Measurements from ENCODE around the gene PHF19. TPM values are rescaled to one million over a fixed set of nuclear protein-coding genes. Genes with fewer than 3 reads are reported as not detected.

The PHF19 gene
- polyA plus RNA-seq, 3 donors, result 31.4 to 39.4 (median 34.9) TPM

DNA sequence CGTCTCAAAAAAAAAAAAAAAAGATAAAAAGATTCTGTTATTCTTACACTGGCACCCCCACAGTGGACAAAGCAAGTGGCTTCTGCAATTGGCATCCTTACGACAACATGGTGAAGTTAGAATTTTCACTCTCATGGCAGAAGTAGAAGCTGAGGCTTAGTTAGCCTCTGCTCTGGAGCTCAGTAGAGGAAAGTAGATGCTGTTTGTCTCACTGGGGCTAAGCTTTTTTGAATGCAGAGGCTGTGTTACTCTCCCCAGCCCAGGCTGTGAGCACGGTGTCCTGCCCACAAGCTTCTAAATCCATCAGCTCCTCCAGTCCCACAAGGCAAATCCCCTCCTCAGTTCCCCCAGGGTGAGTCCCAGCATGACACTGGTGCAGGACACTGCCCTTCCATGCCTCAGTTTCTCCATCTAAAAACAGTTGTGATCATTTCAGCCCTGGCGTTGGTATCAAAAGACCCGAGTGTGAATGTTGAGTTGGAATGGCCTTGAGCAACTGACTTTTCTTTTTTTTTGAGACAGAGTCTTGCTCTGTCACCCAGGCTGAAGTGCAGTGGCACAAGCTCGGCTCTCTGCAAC lies 22.6 kb upstream of the PHF19 start:
- no peak for DNase-seq (ENCODE audit: extremely low read depth in 1 of 11, low read depth in 9 of 11, low spot score in 4 of 11)

DNA sequence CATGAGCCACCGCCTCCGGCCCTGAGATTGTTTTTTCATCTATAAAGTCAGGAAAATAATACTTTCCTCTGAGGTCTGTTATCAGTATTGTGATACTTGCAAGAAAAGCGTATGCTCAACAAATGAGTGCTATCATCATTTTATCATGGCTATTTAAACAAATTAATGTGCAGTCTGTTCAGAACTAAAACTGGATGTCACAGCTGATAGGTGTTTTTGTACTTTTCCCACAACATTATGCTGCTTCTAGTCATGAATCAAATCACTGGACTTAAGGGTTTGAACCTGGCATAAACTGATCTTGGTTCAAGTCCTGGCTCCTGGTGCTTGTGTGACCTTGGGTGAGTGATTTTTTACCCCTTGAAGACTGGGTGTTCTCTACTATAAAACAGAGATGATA lies 21.4 kb upstream of the PHF19 start:
- no peak for DNase-seq (ENCODE audit: extremely low read depth in 1 of 11, low read depth in 9 of 11, low spot score in 4 of 11)

DNA sequence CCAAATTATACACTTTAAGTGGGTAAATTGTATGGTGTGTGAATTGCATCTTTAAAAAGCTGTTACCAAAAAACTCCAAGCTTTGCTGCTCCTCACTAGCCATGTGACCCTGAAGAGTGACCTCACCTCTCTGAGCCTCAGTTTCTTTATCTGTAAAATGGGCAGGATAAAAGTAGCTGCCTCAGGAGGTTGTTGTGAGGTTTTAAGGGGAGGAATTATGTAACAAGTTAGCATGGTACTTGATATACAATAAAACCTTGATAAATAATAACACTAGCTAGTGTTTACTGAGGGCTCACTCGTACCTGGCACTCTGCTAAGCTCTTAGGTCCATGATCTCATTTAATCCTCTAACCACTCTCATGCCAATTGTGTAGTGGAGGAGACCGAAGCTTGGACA lies 19.0 kb upstream of the PHF19 start:
- DNase-seq (ENCODE audit: extremely low read depth in 1 of 11, low read depth in 9 of 11, low spot score in 4 of 11), result no peak

DNA sequence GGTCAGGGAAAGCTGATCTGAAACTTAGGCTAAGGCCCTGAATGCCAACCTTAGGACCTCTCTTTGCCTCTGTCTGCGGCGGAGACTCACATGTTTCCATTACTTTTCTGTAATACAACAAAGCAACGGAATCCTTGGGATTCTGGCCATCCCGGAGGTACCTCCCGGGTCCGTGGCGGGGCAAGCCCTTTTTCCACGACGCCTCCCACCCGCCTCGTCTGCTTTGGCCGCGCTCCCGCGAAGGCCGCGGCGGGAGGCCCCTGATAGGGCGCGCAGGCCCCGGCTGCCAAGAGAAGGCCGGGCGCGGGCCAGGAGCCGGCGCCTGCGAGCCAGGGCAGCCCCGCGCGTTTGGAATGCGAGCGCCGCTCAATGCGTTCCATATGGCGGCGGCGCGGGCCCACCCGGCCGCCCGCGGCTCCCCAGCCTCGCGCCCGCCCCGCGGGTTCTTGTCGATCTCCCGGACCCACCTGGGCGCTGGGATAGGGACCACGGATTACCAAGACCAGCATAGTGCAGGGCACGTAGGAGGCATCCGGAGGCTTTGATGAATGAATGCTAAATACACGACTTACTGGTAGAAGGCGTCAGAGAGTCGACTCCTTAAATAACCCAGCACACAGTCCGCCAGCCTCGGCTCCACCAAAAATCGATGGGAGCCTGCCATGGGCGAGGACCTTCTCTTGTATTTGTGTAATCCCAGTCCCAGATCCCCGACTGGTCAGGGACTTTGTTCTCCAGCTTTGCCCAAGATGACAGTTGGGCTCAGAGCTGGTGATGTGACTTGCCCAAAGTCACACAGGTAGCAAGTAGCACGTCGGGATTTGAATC lies 17.5 kb upstream of the PHF19 start:
- no peak for DNase-seq (ENCODE audit: extremely low read depth in 1 of 11, low read depth in 9 of 11, low spot score in 4 of 11)

DNA sequence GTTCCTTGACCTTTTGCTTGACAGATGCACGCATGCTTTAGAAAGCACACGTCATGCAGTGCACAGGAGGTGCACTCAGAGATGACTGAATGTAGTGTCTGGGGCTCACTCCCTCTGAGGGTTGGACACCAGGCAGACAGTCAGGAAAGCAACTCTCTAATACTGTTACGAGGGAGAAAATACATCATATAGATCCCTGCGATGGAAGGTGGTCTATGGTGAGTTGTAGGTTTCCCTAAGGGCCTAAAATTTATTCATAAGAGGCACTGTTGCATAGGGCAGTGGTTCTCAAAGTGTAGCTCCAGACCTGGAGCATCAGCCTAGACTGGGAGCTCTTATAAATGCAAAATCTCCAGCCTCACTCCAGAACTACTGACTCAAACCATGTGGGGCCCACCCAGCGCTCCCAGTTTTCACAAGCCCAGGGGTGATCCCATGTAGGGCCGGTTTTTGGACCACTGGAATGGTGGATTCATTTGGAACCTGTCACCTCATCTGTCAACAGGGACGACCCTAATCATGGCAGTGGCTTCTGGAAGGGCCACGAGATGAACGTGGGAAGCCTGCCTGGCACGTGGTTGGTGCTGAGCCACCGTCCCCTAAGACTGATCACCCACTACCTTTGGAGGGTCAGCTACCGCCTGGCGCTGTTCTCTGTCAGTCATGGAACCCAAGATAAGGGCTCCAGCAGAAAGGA lies 16.8 kb upstream of the PHF19 start:
- no peak for DNase-seq (ENCODE audit: extremely low read depth in 1 of 11, low read depth in 9 of 11, low spot score in 4 of 11)

DNA sequence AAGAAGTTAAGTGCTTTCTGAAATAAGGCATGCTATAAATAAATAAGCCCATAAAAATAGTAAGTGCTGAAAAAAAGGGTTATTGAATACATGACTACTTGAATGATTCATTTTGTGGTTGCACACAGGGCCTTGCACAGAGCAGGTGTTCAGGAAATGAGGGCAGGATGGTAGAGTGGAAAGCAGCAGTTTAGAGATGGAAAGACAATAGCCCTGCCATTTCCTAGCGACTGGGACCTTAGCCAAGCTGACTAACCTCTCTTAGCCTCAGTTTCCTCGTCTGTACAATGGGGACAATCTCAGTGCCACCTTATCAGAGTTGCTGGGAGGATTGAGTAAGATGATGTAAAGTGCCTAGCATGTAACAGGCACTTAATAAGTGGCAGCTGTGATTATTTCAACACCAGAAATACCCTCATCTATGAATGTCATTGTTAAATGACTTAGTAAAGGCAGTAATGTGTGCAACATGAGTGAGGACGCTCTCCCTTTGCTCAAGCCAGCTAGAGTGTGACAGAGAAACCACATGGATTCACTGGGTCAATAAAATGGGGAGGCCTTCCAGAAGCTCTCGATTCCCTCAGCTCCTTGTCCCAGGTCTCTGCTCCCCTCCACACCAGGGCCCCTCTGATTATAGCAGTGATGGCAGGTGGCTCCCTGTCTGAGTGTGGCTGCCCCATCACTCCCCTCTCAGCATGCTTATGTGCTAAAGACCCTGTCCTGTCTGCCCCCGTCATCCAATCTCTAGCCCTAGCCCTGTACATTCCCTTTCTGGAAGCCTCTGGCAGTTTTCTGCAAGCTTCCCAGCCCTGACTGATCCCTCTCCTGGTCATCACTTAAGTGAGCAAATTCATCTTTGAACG lies 16.0 kb upstream of the PHF19 start:
- DNase-seq (ENCODE audit: extremely low read depth in 1 of 11, low read depth in 9 of 11, low spot score in 4 of 11), result no peak

DNA sequence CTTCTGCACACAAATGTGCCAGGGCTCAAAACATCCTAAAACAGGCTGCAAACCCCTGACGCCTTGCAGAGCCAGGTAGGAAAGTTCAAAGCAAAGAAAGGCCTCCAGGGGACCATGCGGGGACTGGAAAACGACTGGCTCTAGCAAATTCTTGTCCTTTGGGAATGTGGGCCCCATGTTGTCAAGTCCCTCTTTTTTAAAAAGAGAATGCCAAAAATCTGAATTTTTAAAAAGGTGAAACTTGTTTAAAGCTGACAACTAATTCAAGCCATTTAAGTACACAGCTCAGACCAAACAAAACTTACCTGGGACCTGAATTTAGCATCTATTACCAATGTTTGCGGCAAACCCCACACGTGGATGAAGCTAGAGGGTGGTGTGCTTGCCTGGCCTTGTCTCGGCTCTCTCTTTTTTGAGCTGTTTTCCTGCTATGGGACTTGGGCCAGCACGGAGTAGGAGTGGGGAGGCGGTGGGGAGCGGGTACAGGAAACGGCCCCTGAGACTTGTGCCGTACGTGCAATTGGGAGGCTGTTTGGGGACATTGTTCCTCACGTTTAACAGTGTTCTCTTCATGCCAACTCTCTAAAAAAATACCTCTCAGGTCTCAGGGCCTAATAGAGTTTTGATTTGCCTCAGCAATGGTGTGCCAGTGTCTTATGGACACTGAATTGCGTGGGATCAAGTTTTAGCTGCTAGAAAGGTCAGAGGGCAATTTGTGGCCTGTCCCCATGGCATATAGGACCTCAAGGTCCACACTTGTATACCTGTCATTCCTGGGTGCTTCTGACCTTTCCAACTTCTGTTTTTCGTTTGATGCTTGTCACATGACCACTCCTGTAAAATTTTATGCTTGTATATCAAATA lies 15.1 kb upstream of the PHF19 start:
- no peak for DNase-seq (ENCODE audit: extremely low read depth in 1 of 11, low read depth in 9 of 11, low spot score in 4 of 11)

DNA sequence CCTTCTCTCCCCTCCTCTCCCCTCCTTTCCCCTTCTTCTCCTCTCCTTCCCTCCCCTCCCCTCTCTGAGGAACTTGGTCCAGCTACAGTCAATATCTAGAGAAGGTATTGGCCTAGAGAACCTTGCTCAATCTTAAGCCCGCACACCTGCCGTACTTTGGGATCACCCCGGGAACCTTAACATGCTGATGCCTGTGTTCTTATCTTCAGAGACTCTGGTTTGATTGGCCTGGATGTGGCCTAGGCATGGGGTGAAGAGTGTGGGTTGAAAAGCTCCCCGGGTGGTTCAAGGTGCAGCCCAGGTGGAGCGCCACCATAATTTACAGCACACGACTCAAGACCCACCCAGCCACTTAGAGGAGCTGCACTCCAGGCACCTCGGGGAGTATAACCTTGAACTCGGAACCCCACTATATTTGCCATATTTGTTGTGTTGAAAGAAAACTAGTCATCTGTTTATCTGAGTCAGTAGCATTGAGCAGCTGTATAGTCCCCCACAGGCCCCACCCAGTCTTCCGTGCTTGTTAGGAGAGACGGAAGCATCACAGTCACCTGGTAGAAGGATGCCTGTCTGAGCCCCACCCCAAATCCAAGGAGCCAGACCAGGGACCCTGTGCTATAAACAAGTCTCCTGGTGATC lies 14.4 kb upstream of the PHF19 start:
- DNase-seq (ENCODE audit: extremely low read depth in 1 of 11, low read depth in 9 of 11, low spot score in 4 of 11), result no peak

DNA sequence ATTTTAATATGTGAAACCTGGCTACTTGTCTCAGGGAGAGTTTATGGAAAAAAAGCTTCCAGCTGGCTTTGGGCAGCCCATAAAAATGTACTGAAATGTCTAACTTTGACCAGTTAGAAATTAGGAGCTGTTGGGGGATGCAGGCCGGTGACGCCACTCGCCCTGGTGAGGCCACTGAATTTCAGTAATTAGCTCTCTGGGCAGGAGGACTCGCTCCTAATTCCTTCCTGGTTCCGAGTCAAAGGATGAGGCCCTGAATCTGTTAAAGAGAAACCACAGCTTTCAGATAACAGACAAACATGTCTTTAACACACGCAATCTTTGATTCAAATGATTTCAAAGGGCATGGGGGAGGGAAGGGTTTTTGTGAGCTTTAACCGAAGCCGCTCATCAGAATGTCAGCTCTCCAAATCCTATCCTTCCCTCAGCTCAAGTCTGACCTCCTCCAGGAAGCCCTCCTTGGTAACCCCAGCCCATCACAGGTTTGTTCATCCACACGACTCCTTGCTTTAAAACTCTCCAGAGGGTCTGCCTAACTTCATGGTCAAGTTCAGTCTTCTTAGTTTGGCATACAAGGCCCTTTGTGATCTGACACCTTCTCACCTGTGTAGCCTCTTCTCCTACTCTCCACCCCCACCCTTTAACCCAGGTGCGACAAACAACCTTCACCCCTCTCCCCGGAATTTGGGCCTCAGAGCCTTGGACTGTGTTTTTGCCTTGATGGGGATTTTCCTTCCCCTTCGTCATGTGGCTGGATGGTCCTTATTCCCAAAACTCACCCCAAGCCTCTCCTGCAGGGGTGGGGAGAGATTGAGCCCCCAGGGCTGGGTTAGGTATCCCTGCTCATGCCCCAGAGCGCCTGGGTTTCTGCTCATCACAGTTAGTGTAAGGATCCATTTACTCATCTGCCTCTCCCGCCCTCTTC lies 13.6 kb upstream of the PHF19 start:
- no peak for DNase-seq (ENCODE audit: extremely low read depth in 1 of 11, low read depth in 9 of 11, low spot score in 4 of 11)

DNA sequence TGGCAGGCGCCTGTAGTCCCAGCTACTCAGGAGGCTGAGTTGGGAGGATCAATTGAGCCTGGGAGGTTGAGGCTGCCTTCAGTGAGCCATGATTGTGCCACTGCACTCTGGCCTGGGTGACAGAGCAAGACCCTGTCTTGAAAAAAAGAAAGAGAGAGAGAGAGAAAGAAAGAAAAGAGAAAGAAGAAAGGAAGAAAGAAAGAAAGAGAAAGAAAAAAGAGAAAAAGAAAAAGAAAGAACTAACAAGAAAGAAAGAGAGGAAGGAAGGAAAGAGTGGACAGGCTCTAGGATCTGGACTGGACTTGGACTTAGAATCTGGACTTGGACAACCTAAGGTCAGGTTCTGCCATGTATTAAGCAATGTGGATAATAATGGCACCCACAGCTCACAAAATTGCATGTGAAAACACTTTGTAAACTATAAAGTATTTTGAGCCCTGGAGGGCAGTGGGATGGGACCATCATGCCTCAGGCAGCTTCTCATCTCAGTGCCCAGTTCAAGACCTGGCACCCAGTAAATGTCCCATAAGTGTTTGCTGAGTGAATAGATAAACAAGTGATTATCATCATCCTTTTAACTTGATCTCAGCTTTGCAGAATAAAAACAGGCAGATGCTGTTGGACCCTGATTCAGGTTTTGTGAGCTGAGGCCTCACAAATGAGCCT lies 12.8 kb upstream of the PHF19 start:
- no peak for DNase-seq (ENCODE audit: extremely low read depth in 1 of 11, low read depth in 9 of 11, low spot score in 4 of 11)

DNA sequence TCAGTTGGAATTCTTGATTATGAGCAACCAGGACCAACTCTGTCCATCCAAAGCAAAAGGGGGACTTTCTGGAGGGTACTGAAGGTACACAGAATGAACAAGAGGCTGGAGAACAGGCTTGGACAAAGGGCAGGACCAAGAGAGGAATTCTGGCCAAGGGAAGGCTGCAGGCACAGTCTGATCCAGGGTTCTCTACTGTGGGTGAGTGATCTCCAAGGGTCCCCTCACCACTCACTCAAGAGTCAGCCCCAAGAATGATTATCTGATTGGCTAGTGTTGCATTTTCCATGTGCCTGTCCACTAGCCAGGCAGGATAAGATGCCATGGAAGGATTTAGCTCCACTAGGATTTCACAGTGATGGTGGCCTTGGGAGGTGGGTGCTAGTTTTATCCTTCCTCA lies 11.6 kb upstream of the PHF19 start:
- no peak for DNase-seq (ENCODE audit: extremely low read depth in 1 of 11, low read depth in 9 of 11, low spot score in 4 of 11)

DNA sequence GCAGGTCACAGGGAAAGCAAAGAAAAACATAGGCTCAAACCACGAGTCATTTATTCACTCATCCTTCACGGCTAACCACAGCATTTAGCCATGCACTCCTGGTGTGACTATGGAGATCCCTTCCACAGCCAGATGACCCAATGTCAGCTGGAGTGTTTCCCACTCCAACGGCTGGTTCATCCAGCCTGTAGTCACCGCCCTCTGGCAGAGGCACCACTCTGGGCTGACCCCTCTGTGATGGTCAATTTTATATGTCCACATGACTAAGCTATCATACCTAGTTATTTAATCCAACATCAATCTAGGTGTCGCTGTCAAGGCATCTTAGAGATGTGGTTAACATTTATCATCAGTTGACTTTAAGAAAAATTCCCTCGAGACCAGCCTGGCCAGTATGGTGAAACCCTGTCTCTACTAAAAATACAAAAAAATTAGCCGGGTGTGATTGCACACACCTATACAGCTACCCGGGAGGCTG lies 9.5 kb upstream of the PHF19 start:
- DNase-seq (ENCODE audit: extremely low read depth in 1 of 11, low read depth in 9 of 11, low spot score in 4 of 11), result no peak

DNA sequence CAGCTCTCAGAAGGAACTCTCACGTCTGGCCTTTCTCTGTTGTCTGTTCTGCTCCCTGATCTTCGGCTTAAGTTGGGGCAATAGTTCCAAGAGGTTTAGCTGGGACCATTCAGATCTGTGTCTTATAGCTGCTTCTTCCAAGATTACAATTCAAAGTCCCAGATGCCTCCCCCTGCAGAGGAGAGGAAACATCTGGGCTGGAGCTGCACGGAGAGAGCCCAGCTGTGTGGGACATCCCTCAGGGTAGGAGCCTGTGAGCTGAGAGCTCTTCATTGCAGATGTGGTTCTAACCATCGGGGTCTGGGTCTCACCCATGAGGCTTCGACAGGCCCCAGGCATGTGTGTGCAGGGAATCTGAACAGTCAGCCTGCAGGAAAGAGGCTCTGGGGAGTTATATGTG lies 9.0 kb upstream of the PHF19 start:
- DNase-seq (ENCODE audit: extremely low read depth in 1 of 11, low read depth in 9 of 11, low spot score in 4 of 11), result peak in 1 of 11 donors; percentile 56

DNA sequence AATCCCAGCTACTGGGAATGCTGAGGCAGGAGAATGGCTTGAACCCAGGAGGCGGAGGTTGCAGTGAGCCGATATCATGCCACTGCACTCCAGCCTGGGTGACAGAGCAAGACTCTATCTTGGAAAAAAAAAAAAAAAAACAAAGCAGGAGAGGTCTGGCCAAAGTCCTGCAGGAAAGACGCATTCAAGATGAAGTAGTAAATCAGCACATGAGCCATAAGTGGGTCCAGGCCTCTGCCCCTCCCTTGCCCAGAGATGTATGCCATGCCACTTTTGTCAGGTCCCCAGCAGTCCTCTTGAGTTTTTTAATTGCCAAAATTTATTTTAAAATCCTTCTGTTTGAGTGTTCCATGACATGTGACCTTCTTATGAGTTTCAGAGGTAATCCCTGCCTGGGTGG lies 8.5 kb upstream of the PHF19 start:
- no peak for DNase-seq (ENCODE audit: extremely low read depth in 1 of 11, low read depth in 9 of 11, low spot score in 4 of 11)

DNA sequence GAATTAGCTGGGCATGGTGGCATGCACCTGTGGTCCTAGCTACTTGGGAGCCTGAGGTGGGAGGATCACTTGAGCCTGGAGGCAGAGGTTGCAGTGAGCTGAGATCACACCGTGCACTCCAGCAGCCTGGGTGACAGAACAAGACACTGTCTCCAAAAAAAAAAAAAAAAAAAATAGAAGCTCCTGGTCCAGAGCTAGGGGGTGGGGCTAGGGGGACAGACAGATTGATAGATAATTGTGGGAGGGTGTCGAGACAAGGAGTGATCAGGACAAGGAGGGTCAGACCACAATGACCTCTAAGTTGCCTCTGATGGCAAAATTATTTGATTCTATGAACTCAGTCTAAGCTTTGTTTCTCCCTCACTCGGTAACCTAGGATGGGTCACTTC lies 6.6 kb upstream of the PHF19 start:
- DNase-seq (ENCODE audit: extremely low read depth in 1 of 11, low read depth in 9 of 11, low spot score in 4 of 11), result no peak

DNA sequence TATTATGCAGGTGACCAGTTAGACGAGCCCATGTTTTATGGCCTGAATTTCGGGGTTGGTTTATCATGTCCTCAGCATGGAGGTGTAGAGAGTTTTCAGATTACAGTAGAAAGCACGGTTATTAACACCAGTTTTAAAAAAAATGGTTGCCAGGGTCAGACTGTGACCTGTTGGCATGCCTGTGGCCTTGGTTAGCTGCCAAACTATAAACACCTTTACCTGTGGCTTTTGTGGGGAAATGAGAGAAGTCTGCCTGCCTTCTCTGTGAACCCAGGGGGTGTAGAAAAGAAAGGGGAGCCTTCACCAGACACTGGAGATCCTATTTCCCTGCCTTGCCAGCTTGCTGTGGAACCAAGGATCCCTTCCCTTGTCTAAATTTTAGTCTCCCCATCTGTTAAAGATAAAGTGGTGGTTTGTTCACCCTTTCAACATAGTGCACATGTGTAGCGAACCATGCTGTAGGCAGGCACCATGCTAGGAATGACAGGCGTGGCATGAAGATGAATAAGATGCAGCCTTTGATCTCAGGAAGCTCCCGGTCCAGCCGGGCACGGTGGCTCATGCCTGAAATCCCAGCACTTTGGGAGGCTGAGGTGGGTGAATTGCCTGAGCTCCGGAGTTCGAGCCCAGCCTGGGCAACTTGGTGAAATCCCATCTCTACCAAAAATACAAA lies 6.1 kb upstream of the PHF19 start:
- DNase-seq (ENCODE audit: extremely low read depth in 1 of 11, low read depth in 9 of 11, low spot score in 4 of 11), result no peak

Measured in renal cortex interstitium (tissue), 11 donors.